ENCODE results near the gene RHEBL1.

RHEBL1 gene

GRCh38 chr12:49037111-49037946, 32.5 kb downstream of the RHEBL1 start:
- DNase-seq (ENCODE audit: low read depth) = no peak

DNA sequence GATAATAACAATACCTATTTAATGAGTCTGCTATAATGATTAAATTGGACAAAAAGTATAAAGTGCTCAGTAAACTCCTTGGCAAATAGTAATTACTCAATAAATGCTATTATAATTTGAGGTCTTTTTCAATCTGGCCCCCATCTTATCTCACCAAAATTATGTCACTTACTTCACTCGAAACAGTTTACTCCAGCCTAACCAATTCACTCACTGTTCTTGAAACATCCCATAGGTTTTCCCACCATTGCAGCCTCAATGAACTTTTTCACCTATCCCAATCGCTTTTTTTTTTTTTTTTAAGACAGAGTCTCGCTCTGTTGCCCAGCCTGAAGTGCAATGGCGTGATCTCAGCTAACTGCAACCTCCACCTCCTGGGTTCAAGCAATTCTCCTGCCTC, 33.8 kb downstream of the RHEBL1 start:
- DNase-seq (ENCODE audit: low read depth) = no peak

DNA sequence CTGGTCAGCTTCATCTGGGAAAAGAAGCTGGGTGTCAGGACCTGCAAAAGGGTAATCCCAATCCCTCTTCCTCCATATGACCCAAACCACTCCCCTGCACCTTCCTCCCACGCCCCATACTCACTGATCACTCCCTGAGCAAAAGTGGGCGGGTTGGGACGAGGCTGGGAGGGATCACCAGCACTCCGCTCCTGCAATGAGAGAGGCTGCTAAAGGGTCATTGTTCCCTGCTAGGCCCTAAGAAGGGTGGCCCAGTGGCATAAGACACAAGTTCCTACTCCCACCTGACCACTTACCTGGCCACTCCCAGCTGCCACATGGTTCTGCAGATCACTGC, 35.5 kb downstream of the RHEBL1 start:
- DNase-seq (ENCODE audit: low read depth) = no peak

DNA sequence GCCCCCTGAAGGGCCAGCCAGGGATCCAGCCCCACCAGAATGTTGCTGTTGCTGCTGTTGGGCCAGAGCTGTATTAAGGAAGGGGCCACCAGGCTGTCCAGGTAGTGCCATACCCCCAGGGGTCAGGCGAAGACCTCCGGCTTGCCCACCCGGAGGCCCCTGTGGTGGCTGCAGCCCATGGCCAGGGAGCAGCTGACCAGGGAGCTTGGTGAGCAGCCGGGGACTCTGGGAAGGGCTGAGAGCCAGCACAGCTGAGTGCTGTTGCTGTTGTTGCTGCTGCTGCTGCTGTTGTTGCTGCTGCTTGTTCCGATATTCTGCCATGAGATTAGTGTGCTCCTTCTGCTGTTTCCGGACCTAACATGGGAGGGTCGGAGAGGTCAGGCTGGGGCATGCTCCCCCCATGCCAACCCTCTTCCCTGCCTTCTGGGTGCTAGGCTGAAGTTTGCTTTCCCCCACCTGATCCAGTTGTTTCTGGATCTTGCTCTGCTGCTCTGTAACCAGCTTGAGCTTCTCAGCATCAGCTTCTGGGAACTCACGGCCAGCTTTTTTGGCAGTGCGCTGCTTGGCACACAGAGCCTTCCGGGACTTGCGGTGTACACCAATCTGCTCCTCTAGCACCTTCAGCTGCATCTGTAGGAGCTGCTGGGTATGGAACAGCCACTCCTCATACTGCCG, 36.0 kb downstream of the RHEBL1 start:
- DNase-seq (ENCODE audit: low read depth) = no peak

GRCh38 chr12:49032679-49033447, 36.9 kb downstream of the RHEBL1 start:
- no peak for DNase-seq (ENCODE audit: low read depth)

- DNase-seq (ENCODE audit: low read depth) = no peak
Observed at GRCh38 chr12:49032276-49032675, 37.5 kb downstream of the RHEBL1 start.

DNA sequence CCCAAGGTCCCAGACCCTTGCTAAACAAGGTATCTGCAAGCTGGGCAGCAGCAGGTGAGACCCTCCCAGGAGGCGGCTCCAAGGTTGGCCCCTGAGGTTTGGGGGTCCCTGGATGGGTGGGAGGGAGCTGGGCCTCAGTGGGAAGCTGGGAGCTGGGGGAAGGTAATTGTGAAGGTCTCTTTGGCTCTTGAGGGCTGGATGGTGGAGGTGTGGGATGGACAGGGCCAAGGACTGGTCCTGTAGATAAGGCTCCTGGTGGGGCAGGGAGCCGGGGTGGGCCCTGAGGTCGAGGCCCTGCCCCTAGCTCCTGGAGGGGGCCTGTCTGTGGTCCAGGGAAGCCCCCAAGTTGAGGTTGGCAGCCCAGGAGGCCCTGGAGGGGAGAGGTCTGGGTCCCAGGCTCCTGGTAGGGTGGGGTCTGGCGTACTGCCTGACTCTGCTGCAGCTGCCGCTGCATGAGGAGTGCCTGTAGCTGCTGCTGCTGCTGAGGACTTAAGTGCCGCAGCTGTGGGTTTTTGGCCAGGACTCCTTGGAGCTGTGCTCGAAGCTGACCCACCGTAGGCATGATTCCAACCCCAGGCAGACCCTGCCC, 38.1 kb downstream of the RHEBL1 start:
- DNase-seq (ENCODE audit: low read depth) = no peak

GRCh38 chr12:49030714-49031572, 38.8 kb downstream of the RHEBL1 start:
- no peak for DNase-seq (ENCODE audit: low read depth)

DNA sequence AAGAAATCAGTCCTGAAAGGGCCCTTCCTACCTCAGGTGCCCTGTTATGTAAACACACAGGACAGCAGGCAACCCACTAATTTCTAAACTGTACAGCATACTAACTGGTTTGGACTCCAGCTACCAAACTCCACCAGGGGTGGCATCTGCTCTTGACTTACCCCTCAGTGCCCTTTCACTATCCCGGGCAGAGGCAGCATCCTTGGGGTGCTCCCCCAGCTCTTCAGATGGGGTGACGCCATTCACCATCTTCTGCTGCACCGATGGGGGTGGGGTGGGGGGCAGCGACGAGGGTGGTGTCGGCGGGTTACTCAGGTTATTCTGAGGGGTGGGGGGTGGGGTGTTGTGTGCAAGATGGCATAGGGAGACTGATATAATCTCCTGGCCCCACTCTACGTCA, 39.7 kb downstream of the RHEBL1 start:
- DNase-seq (ENCODE audit: low read depth) = no peak

DNA sequence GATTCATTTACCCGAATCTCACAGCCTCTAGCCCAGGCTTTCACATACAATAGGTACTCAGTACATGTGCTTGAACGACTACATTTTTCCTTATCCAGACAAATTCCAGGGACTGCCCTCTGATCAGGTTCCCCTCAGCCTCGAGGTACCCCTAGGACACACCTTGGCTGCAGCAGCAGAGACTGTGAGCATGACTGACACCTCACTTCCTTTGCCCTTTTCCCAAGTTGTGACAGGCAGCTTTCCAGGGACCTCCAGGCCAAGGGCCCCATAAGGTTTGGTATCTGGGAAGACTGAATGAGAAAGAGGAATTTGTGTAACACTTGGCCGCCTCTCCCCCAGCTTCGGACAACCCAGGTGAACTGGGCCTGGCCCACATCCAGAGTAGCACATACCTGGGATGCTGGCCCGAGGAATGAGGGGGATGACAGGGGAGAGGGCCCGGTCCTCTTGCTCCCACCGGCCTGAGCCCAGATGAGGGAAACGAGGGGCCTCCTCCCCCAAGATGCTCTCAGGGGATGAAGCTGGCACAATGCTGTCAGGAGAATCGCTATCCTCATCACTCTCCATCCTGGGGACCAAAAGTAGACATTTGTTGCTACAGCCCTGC, 41.0 kb downstream of the RHEBL1 start:
- DNase-seq (ENCODE audit: low read depth) = no peak

- DNase-seq (ENCODE audit: low read depth) = no peak
Observed at GRCh38 chr12:49027846-49028555, 41.8 kb downstream of the RHEBL1 start.

- no peak for DNase-seq (ENCODE audit: low read depth)
Observed at GRCh38 chr12:49026678-49027480, 42.9 kb downstream of the RHEBL1 start.

GRCh38 chr12:49026101-49026500, 43.7 kb downstream of the RHEBL1 start:
- DNase-seq (ENCODE audit: low read depth) = no peak

DNA sequence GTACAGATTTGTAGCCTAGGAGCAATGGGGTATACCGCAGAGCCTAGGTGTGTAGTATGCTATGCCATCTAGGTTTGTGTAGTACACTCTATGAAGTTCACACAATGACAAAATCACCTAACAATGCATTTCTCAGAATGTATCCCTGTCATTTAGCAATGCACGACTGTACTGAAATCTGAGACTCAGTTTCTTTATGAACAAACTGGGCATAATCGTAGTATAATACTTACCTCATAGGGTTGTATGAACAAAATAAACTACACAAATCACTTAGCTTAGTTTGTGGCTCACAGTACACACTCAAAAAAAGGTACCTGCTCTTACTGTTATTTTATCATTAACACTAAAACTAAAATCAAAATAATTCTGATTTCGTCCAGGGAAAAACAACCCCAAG, 44.3 kb downstream of the RHEBL1 start:
- DNase-seq (ENCODE audit: low read depth) = no peak

DNA sequence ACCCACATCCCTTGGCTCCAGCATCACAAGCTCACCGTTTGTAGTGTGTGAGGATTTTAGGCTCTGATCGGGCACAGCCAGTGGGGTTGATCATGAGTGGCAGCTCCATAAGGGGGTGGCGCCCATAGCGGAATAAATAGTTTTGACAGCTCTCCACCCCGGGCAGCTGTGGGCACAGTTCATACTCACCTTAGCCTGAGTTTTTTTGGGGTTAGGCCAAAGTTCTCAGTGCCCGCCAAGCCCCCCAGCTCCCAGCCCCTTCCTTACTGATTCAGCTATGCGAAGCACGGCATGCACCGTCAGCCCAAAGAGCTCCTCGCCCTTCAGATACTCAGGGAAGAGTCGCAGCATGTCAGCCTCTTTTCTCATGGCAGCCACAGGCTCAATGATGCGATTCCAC, 45.2 kb downstream of the RHEBL1 start:
- no peak for DNase-seq (ENCODE audit: low read depth)

DNA sequence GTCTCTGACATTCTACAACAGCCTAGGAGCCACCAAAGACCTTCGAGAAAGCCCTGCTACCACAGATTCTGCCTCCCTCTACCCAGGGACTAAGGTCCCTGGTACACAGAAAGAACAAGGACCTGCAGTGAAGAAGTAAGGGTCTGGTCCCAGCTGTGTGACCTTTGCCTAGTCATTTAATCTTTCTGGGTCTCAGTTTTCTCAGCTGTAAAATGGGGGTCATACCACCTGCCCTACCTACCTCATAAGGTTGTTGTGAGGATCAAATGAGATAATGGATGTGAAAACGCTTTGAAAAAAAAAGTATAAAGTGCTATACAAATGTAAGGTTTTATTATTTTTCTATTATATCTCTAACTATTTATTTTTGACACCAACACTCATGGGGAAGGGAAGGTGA, 46.0 kb downstream of the RHEBL1 start:
- DNase-seq (ENCODE audit: low read depth) = no peak

- DNase-seq (ENCODE audit: low read depth) = no peak
Observed at GRCh38 chr12:49022558-49023178, 47.1 kb downstream of the RHEBL1 start.

- DNase-seq (ENCODE audit: low read depth) = no peak
Observed at GRCh38 chr12:49021292-49021915, 48.4 kb downstream of the RHEBL1 start.

- DNase-seq (ENCODE audit: low read depth) = no peak
Observed at GRCh38 chr12:49020441-49020840, 49.3 kb downstream of the RHEBL1 start.
